ENCODE measurements around the gene C2orf78.

C2orf78 gene

DNA sequence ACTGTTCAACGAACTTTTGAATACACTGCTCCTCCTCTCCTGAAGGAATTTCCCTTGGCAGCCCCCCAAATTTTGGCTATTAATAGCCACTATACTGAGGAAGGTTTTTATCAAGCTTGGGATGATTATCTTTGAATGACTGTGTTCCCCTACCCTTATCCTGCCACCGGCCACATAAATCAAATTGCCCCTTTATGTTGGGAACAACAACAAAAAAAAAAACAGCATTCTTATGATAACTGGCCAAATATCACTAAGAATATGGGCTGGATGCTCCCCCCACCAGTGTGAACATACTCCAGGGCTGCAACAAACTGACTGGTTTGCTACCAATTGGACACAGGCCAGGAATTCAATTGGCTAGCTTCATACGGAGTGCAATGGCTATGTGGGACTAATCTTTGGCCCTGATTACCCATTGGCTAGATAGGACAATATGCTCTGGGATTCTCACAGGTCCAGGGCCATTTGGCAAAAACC is 24.7 kb upstream of the C2orf78 start:
- H3K27me3 ChIP-seq (ENCODE audit: control insufficient read depth, insufficient read depth, low read length) = no peaks in the 10 kb centered on the region
- no peak overlapping the region for H3K27ac ChIP-seq
- H3K36me3 ChIP-seq (ENCODE audit: control insufficient read depth, insufficient read depth, low read length) = no peaks in the 10 kb centered on the region
- H3K4me1 ChIP-seq = peaks cover 7% of the 10 kb centered on the region
- no peak overlapping the region for H3K9ac ChIP-seq
- H3K79me2 ChIP-seq = no peaks in the 10 kb centered on the region
- TF ChIP-seq, protein P1, sequence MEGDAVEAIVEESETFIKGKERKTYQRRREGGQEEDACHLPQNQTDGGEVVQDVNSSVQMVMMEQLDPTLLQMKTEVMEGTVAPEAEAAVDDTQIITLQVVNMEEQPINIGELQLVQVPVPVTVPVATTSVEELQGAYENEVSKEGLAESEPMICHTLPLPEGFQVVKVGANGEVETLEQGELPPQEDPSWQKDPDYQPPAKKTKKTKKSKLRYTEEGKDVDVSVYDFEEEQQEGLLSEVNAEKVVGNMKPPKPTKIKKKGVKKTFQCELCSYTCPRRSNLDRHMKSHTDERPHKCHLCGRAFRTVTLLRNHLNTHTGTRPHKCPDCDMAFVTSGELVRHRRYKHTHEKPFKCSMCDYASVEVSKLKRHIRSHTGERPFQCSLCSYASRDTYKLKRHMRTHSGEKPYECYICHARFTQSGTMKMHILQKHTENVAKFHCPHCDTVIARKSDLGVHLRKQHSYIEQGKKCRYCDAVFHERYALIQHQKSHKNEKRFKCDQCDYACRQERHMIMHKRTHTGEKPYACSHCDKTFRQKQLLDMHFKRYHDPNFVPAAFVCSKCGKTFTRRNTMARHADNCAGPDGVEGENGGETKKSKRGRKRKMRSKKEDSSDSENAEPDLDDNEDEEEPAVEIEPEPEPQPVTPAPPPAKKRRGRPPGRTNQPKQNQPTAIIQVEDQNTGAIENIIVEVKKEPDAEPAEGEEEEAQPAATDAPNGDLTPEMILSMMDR (IDR thresholded peaks at IDR 0.05) = no peak
- H3K4me3 ChIP-seq (ENCODE audit: low read depth, low read length) = no peak overlapping the region
- H3K9me3 ChIP-seq (ENCODE audit: control insufficient read depth, low read length) = no peaks in the 10 kb centered on the region
- H2AFZ ChIP-seq = no peak overlapping the region
- no peak overlapping the region for H3K4me2 ChIP-seq (ENCODE audit: low read length)

DNA sequence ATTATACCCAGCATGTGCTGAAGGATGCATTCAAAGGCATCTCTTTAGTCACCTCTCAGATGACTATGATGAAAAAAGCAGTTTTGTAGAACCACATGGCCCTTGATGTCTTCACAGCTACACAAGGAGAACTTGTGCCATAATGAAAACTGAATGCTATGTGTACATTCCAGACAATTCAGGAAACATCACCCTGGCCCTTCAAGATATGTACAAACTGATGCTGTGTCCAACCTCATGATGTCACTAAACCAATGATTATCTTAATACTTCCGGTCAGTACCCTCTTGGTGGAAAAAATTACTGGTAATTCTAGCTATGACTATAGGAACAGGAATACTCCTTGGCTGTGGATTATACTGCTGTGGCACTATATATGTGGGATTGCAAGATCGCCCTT is 24.1 kb upstream of the C2orf78 start:
- H3K36me3 ChIP-seq (ENCODE audit: control insufficient read depth, insufficient read depth, low read length) = no peaks in the 10 kb centered on the region
- H3K9me3 ChIP-seq (ENCODE audit: control insufficient read depth, low read length) = no peaks in the 10 kb centered on the region
- no peak overlapping the region for H3K4me2 ChIP-seq (ENCODE audit: low read length)
- H3K79me2 ChIP-seq = no peaks in the 10 kb centered on the region
- TF ChIP-seq, protein P1 (IDR thresholded peaks at IDR 0.05) = no peak
- H3K27me3 ChIP-seq (ENCODE audit: control insufficient read depth, insufficient read depth, low read length) = no peaks in the 10 kb centered on the region
- H3K27ac ChIP-seq = no peak overlapping the region
- no peak overlapping the region for H3K9ac ChIP-seq
- no peak overlapping the region for H2AFZ ChIP-seq
- peaks cover 7% of the 10 kb centered on the region for H3K4me1 ChIP-seq
- no peak overlapping the region for H3K4me3 ChIP-seq (ENCODE audit: low read depth, low read length)

DNA sequence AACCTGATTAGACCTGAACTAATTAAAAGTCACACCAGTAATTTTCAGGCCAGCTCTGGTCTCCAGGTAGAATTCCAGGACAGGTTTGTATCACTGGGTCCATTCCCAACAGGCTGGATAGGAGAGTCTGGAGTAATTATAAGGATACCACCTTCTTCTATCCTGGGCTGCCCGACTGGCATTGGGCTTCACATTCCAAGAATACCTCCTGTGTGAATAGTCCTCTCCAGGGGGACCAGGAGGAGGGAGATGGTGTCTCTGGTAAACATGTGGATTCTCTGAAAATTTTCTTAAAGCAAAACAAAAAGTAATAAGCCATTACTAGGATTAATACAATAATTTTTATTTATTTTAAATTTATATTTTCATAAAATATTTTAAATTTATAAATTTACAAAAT is 21.4 kb upstream of the C2orf78 start:
- H3K9ac ChIP-seq = no peak overlapping the region
- H3K4me2 ChIP-seq (ENCODE audit: low read length) = no peak overlapping the region
- TF ChIP-seq, protein P1 (IDR thresholded peaks at IDR 0.05) = no peak
- H2AFZ ChIP-seq = no peak overlapping the region
- H3K27ac ChIP-seq = no peak overlapping the region
- H3K4me1 ChIP-seq = peaks cover 7% of the 10 kb centered on the region
- H3K79me2 ChIP-seq = no peaks in the 10 kb centered on the region
- H3K4me3 ChIP-seq (ENCODE audit: low read depth, low read length) = no peak overlapping the region
- H3K36me3 ChIP-seq (ENCODE audit: control insufficient read depth, insufficient read depth, low read length) = no peaks in the 10 kb centered on the region
- H3K27me3 ChIP-seq (ENCODE audit: control insufficient read depth, insufficient read depth, low read length) = no peaks in the 10 kb centered on the region
- no peaks in the 10 kb centered on the region for H3K9me3 ChIP-seq (ENCODE audit: control insufficient read depth, low read length)

DNA sequence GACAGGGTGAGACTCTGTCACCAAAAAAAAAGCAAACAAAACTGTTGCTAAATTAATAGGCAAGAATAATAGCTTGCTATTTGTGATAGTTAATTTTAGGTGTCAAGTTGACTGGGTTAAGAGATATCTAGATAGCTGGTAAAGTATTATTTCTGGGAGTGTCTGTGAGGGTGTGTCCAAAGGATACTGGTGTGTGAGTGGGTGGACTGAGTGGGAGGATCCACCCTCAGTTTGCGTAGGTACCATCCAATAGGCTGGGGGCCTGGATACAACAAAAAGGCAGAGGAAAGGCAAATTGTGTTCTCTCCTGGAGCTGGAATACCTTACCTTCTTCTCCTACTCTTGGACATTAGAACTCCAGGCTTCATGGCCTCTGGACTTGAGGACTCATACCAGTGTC is 19.0 kb upstream of the C2orf78 start:
- no peak overlapping the region for H3K9ac ChIP-seq
- H3K79me2 ChIP-seq = no peaks in the 10 kb centered on the region
- H3K36me3 ChIP-seq (ENCODE audit: control insufficient read depth, insufficient read depth, low read length) = no peaks in the 10 kb centered on the region
- no peaks in the 10 kb centered on the region for H3K9me3 ChIP-seq (ENCODE audit: control insufficient read depth, low read length)
- H3K4me1 ChIP-seq = no peaks in the 10 kb centered on the region
- no peaks in the 10 kb centered on the region for H3K27me3 ChIP-seq (ENCODE audit: control insufficient read depth, insufficient read depth, low read length)
- TF ChIP-seq, protein P1 (IDR thresholded peaks at IDR 0.05) = no peak
- H3K27ac ChIP-seq = no peak overlapping the region
- H2AFZ ChIP-seq = no peak overlapping the region
- H3K4me3 ChIP-seq (ENCODE audit: low read depth, low read length) = no peak overlapping the region
- no peak overlapping the region for H3K4me2 ChIP-seq (ENCODE audit: low read length)

DNA sequence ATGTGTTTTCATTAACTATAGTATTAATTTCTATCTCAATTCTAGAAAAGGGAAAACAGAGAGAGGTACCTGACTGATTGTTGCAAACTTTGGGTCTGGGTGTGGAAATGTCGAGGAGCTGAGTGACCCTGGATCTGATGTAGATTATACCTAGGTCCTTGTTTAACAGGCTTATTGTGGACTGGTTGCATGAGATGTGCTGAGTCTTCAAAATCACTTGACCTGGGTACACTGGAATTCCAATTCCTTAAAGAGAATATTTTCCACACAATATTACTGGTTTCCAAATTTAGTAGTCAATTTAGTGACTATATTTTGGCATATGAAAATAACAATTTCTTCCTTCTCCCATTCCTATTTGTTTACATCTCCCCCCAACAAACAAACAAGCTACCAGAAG is 17.6 kb upstream of the C2orf78 start:
- Histone ChIP-seq H3K27ac (no peak overlapping the region), H3K36me3 (ENCODE audit: control insufficient read depth, insufficient read depth, low read length) (no peaks in the 10 kb centered on the region)
- TF ChIP-seq, protein P1 (IDR thresholded peaks at IDR 0.05) = no peak

More for the DNA sequence above, 17.6 kb upstream of the C2orf78 start:
- Histone ChIP-seq H3K79me2 (no peaks in the 10 kb centered on the region), H3K4me3 (ENCODE audit: low read depth, low read length) (no peak overlapping the region), H3K9ac (no peak overlapping the region), H3K4me2 (ENCODE audit: low read length) (no peak overlapping the region), H2AFZ (no peak overlapping the region), H3K4me1 (no peaks in the 10 kb centered on the region), H3K27me3 (ENCODE audit: control insufficient read depth, insufficient read depth, low read length) (no peaks in the 10 kb centered on the region), H3K9me3 (ENCODE audit: control insufficient read depth, low read length) (no peaks in the 10 kb centered on the region)
